Measurements from ENCODE around the gene CTNND2.
"Not testable (repeated sequence)": the region's sequence is repeated elsewhere in the genome, so short reads cannot be mapped to it uniquely, and the experiment has no call there.

Gene CTNND2

GRCh38 chr5:11449966-11450365 is 454.3 kb downstream of the CTNND2 start:
- DNase-seq: no peak

GRCh38 chr5:11449217-11449616 is 455.0 kb downstream of the CTNND2 start:
- no peak for DNase-seq

GRCh38 chr5:11443831-11444230 is 460.4 kb downstream of the CTNND2 start:
- no peak for DNase-seq

- no peak for DNase-seq
Measured at GRCh38 chr5:11432116-11432515, 472.1 kb downstream of the CTNND2 start.

- no peak for DNase-seq
Measured at GRCh38 chr5:11429254-11429653, 475.0 kb downstream of the CTNND2 start.

DNA sequence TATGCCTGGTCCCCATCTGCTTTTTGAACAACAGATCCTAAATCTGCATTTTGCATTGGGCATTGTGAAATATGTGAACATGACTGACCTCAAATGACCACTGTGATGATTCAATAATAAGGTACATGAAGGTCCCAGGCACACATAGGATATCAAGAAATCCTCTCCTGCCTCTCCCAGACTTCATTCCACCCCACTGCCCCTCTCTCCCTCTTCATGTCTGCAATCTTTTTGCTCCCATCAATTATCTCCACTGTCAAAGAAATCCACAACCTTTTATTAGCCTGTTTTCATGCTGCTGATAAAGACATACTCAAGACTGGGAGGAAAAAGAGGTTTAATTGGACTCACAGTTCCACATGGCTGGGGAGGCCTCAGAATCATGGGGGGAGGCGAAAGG is 476.7 kb downstream of the CTNND2 start:
- DNase-seq: no peak

DNA sequence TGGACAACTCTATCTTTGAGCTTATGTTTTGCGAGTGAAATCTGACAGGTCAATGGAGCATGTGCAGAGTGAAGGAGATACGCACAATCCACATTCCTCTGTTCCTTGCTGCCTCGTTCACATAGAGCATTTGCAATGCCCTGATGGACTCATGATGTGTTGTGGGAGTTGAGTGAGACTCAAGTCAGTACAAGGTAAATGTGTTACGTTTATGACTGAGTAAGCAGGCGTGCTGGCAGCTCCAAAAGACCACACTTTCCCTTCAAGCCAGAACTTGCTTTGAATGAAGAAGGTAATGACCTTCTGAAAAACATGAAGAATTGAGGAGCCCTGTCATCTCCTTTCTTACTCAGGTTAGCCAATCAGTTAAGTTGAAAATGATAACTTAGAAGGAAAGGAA is 477.8 kb downstream of the CTNND2 start:
- DNase-seq: no peak

- no peak for DNase-seq
Measured at GRCh38 chr5:11422342-11422741, 481.9 kb downstream of the CTNND2 start.

- DNase-seq: no peak
Measured at GRCh38 chr5:11420969-11421368, 483.3 kb downstream of the CTNND2 start.

- DNase-seq: no peak
Measured at GRCh38 chr5:11415751-11416150, 488.5 kb downstream of the CTNND2 start.

DNA sequence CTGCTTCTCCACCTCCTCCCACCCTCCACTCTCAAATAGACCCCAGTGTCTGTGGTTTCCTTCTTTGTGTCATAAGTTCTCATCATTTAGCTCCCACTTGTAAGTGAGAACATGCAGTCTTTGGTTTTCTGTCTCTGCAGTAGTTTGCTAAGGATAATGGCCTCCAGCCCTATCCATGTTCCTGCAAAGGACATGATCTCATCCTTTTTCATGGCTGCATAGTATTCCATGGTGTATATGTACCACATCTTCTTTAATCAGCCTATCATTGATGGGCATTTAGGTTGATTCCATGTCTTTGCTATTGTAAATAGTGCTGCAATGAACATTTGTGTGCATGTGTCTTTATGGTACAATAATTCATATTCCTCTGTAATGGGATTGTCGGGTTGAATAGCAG is 489.5 kb downstream of the CTNND2 start:
- not testable (repeated sequence) for DNase-seq

DNA sequence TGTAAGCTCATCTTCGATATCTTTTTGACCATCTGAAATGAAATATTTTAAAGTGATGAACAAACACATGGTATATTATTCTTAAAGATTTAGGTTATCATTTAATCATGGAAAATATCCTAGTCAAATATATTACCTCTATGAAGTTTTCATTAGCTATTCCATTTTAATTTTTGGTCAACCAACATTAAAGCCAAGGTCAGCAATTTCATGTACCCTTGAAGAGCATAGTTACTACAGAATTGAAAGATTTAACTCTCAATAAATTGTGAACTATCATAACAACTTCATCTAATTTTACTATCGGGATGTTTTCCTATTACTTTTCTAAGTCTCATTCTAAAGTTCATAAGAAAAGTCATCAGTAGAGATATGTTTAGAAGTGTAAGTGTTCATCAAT is 492.6 kb downstream of the CTNND2 start:
- no peak for DNase-seq

DNA sequence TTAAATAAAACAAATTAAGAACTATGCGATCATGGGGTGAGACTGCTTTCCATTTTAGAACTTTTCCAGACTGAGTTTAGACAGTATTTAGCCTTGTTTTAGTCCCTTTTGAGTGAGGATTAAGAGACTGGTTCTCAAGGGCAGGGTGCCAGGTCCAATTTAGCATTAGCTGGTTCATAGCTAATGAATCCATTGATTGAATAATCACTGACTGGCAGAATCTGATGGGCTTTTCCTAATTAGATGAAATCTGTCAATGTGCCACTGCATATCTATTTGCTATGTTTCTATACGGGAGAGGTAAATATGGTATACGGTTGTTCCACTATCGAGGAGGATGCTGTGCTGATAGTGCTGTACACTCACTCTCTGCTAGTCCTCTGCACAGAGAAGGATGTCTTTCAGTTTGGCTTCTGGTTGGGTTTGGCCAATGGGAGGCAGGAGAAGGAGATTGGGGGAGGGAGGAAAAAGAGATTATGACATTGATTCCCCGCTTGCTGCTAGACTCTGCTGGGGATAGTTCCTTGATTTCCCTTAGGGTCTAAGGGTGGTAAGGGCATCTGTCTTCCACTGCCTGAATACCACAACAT is 496.6 kb downstream of the CTNND2 start:
- no peak for DNase-seq

DNA sequence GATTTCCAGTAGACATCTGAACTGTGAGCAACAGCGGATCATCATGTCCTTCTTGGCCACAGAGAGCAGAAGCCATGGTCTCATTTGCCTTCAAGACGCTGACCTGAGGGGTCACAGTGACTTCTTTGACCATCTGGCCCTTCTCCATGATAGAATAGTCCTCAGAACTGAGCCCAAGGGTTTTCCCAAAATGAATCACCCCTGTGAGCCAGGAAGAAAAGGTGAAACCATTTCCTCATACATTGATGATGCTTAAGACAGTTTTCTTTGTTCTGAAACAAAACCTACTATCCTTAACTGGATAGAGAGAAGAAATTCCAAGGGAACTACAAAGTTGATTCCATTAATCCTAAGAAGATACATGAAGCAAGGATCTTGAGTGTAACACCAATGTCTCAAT is 503.9 kb downstream of the CTNND2 start:
- DNase-seq: no peak

DNA sequence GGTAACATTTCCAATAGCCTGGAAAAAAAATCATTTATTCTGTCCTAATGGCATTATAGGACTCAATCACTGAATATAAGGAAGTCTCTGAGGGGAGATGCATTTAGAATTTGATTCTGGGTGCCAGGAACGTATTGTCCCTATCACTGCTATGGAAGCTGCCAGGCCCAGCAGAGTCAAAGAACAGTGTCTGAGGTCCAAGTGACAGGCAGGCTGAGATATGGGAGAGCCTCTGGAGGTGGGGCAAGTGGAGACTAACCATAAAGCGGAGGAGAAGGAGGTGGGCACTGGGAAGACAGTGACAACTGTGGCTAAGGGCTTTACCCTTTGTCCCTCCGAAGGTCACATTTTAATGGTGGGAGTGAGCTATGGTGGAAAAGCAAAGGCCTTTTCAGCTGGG is 505.5 kb downstream of the CTNND2 start:
- DNase-seq: no peak

GRCh38 chr5:11397549-11397948 is 506.7 kb downstream of the CTNND2 start:
- no peak for DNase-seq

- no peak for DNase-seq
Measured at GRCh38 chr5:11396917-11397316, 507.3 kb downstream of the CTNND2 start.

- DNase-seq: no peak
Measured at GRCh38 chr5:11394933-11395332, 509.3 kb downstream of the CTNND2 start.

- no peak for DNase-seq
Measured at GRCh38 chr5:11390291-11390767, 513.9 kb downstream of the CTNND2 start.

GRCh38 chr5:11387382-11387781 is 516.9 kb downstream of the CTNND2 start:
- DNase-seq: no peak

GRCh38 chr5:11386398-11386797 is 517.8 kb downstream of the CTNND2 start:
- no peak for DNase-seq

DNA sequence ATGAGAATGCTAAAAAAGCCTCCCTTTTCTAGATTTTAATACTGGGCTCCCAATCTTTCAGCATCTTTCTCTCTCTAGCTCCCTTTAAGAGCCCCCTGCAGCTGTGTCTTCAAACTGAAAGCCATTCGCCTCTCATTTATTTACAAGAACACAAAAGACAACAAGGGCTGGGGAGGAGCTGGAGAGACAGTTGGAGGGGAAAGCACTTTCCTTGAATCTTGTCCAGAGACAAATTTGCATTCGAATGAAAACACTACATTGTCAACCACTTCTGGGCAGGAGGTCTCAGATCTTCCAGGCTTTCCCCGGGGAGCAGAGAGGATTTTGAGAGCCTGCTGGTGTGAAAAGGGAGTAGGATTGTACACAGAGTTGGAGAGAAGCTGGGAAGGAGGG is 518.3 kb downstream of the CTNND2 start:
- no peak for DNase-seq

DNA sequence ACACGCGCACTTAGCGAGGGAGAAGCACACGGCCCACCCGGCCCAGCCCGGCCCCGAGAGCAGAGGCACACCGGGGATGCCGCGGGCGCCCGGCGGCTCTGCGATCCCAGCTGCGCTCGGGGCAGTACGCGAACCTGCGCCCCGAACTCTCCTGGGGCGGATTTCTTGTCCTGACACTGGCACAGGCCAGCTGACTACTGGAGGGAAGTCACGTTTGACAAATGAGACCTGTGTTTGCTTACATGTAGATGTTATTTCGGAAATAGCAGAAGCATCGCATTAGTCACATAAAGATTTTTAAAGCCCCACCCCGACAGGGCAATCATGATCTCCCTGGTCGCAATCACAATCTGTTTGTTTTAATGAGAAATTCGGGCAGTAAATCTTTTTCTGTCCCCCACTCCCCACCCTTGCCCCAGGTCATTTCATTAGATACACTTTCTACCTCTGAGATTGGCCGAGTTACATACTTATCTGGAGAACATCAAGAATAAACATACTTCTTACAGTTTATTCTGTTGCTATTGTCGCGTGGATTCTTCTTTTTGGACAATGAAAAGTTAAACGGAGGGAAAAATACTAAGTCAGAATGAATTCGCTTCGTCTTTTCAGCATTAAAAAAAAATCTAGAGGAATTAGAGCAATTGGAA is 518.9 kb downstream of the CTNND2 start:
- DNase-seq: no peak

- DNase-seq: no peak
Measured at GRCh38 chr5:11384441-11385250, 519.6 kb downstream of the CTNND2 start.
